Naive thymus-derived CD8-positive, alpha-beta T cell (primary cell): ENCODE results near the gene IL17B. TPM values are rescaled to one million over a fixed set of nuclear protein-coding genes. Genes with fewer than 3 reads are reported as not detected.
A peak's percentile ranks its signal among the peaks of the same experiment; 100 is the strongest.
"Not testable (repeated sequence)": the region's sequence is repeated elsewhere in the genome, so short reads cannot be mapped to it uniquely, and the experiment has no call there.

Experiments
- ATAC-seq, 2 donors: fragments of 150-1000 bp; cut with Tn5 transposase in 1 of 2; sonication (Bioruptor Pico), chemical (Tn5 transposase) in 1 of 2; 1 replicate in 1 of 2; 2 replicates in 1 of 2; pipeline ENCODE4 v1.10.0; 2021; ENCODE audit warnings: mild to moderate bottlenecking in 2 of 2, moderate library complexity in 2 of 2
- POLR2A ChIA-PET: fragments of 350-600 bp; sonication (Branson Sonifier 250); formaldehyde crosslinking; loops from one replicate; lab custom pipeline; 2021; ENCODE audit warnings: antibody characterized with exemption; lab: Charles Lee
- DNase-seq, 10 donors: peaks; one replicate each; pipeline versions ENCODE4 v3.0.0 to v3.0.0-alpha.2; 2020 to 2022
- H3K27ac Mint-ChIP-seq, 10 donors: one replicate each; pipeline ENCODE4 v1.8.0; 2020 to 2022; ENCODE audit warnings: mild to moderate bottlenecking in 10 of 10, mixed read lengths in 10 of 10, moderate library complexity in 4 of 10, inconsistent platforms in 1 of 10
- H3K27me3 Mint-ChIP-seq, 5 donors: one replicate each; pipeline ENCODE4 v1.8.0; 2021 to 2022; ENCODE audit warnings: mixed read lengths in 5 of 5
- H3K36me3 Mint-ChIP-seq, 3 donors: one replicate each; pipeline ENCODE4 v1.8.0; 2020 to 2022; ENCODE audit warnings: mixed read lengths in 3 of 3, mild to moderate bottlenecking in 2 of 3, inconsistent platforms in 1 of 3
- H3K4me1 Mint-ChIP-seq, 4 donors: one replicate each; pipeline ENCODE4 v1.8.0; 2021 to 2022; ENCODE audit warnings: mixed read lengths in 4 of 4
- H3K4me3 Mint-ChIP-seq, 10 donors: one replicate each; pipeline ENCODE4 v1.8.0; 2020 to 2022; ENCODE audit warnings: mild to moderate bottlenecking in 10 of 10, mixed read lengths in 10 of 10, moderate library complexity in 6 of 10, inconsistent platforms in 1 of 10
- H3K9me3 Mint-ChIP-seq, 9 donors: one replicate each; pipeline ENCODE4 v1.8.0; 2020 to 2022; ENCODE audit warnings: mixed read lengths in 9 of 9, mild to moderate bottlenecking in 3 of 9, inconsistent platforms in 1 of 9, moderate library complexity in 1 of 9
- polyA plus RNA-seq, 3 donors: library from polyadenylated mRNA; unstranded; fragments of 300-500 nt; fragmentation: Illumina TruSeq; gene quantifications; one replicate each; pipeline ENCODE4 v1.2.3, GENCODE V29; 2021
- total RNA-seq, 8 experiments: library from RNA in 2 of 8; stranded (reverse) in 2 of 8; gene quantifications; one replicate each; pipeline ENCODE4 v1.2.3 and lab custom pipeline; 2021 to 2026

Gene IL17B
- total and polyA plus RNA-seq, 5 experiments from 2014 or later, result not detected

DNA sequence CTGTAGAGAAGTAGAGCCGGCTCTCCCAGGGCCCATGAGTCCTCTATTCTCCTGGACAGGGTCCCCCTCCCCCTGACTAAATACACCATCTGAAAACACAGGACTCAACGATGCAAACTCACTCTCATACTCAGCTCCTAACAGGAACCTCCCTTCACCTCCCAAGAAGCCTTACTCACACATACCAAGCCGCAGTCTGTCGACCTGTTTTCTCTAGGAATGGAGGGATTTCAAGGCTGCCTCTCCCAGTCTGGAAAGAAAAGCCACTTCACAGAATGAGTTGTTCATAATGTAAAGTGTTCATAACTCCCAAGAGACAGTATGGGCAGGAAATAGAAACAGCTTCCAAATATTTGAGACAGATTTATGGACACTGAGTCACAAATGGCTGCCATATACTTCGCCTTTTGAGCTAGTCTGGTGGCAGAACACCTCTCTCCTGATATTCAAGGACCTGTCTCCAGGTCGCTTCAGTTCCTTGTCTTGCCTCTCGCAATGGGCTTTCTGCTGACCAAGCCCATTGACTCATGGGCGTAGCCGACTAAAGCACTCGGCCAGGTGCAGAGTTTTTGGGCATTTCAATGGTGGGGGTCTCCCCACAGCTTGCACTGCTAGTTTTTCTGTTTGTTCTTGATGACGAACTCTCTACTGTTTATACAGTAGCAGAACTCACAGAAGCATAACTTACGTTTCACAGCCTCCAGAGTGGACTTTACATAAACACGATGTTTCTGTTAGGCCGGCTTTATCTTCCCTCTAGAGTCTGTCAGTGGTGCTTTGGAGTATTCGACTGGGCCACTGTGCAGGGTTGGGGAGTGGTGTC, 25.0 kb upstream of the IL17B start:
- H3K27ac Mint-ChIP-seq, result peak overlapping the region in 1 of 10 donors; percentile 51
- POLR2A ChIA-PET, result no interaction called here
- H3K4me3 Mint-ChIP-seq, result no peak overlapping the region
- no peaks in the 10 kb centered on the region for H3K36me3 Mint-ChIP-seq
- ATAC-seq (no peak), DNase-seq (no peak)
- no peaks in the 10 kb centered on the region for H3K4me1 Mint-ChIP-seq
- H3K9me3 Mint-ChIP-seq, result no peaks in the 10 kb centered on the region
- H3K27me3 Mint-ChIP-seq, result peaks cover 0 to 5% (median 3%) of the 10 kb centered on the region in 5 donors

- Mint-ChIP-seq H3K27ac (no peak overlapping the region), H3K27me3 (peaks cover 0 to 7% (median 2%) of the 10 kb centered on the region in 5 donors)
- ATAC-seq, result no peak
Observed at GRCh38 chr5:149402291-149402690, 23.2 kb upstream of the IL17B start.

GRCh38 chr5:149401051-149401450, 22.0 kb upstream of the IL17B start:
- H3K36me3 Mint-ChIP-seq, result no peaks in the 10 kb centered on the region
- peaks cover 0 to 7% (median 2%) of the 10 kb centered on the region in 5 donors for H3K27me3 Mint-ChIP-seq
- ATAC-seq, result no peak
- no peak overlapping the region for H3K4me3 Mint-ChIP-seq
- H3K27ac Mint-ChIP-seq, result no peak overlapping the region
- POLR2A ChIA-PET, result no interaction called here
- H3K9me3 Mint-ChIP-seq, result no peaks in the 10 kb centered on the region
- no peak for DNase-seq
- H3K4me1 Mint-ChIP-seq, result no peaks in the 10 kb centered on the region

More at GRCh38 chr5:149402291-149402690, 23.2 kb upstream of the IL17B start:
- Mint-ChIP-seq H3K36me3 (no peaks in the 10 kb centered on the region), H3K4me3 (no peak overlapping the region), H3K4me1 (no peaks in the 10 kb centered on the region), H3K9me3 (no peaks in the 10 kb centered on the region)
- DNase-seq, result no peak
- POLR2A ChIA-PET, result no interaction called here

DNA sequence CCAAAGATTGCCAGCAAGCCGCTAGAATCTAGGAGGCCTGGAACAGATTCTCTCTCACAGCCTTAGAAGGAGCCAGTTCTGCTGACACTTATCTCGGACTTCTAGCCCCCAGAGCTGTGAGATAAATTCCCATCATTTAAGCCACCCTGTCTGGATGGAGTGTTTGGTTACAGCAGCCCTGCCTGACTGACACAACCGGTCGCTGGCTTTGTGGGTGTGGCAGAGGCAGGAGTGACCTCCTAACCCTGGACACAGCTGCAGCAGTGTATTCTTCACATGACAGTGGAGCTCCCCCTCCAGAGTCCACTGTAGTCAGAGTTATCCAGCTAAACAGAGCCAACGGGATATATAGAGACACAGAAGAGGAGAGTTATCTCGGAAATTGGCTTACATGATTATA, 21.2 kb upstream of the IL17B start:
- Mint-ChIP-seq H3K36me3 (no peaks in the 10 kb centered on the region), H3K4me1 (no peaks in the 10 kb centered on the region), H3K4me3 (no peak overlapping the region), H3K27ac (no peak overlapping the region), H3K27me3 (peaks cover 0 to 7% (median 2%) of the 10 kb centered on the region in 5 donors), H3K9me3 (no peaks in the 10 kb centered on the region)
- POLR2A ChIA-PET, result no interaction called here
- DNase-seq, result no peak
- no peak for ATAC-seq

DNA sequence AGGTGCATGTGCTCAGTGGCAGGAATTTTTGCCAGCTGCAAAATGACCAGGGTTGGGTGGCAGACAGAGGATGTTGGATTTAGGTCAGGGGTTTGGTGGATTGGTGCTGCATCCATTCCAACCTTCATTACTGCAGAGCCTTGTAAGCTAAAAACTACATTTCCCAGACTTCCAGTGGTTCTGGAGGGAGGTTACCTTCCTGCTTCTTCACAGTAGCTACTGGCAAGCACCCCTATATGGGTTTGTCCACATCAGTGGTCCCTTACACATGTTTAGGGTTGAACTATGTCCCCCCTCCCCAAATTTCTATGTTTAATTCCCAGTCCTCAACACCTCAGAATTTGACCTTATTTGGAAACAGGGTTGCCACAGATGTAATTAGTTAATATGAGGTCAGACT, 20.7 kb upstream of the IL17B start:
- POLR2A ChIA-PET, result no interaction called here
- Mint-ChIP-seq H3K4me3 (no peak overlapping the region), H3K36me3 (no peaks in the 10 kb centered on the region), H3K27me3 (peaks cover 0 to 7% (median 2%) of the 10 kb centered on the region in 5 donors), H3K4me1 (no peaks in the 10 kb centered on the region), H3K9me3 (no peaks in the 10 kb centered on the region), H3K27ac (no peak overlapping the region)
- ATAC-seq (no peak), DNase-seq (no peak)

- H3K4me3 Mint-ChIP-seq, POLR2A ChIA-PET, H3K9me3 Mint-ChIP-seq, H3K27me3 Mint-ChIP-seq, H3K36me3 Mint-ChIP-seq, H3K4me1 Mint-ChIP-seq, ATAC-seq, DNase-seq, H3K27ac Mint-ChIP-seq: not testable (repeated sequence)
Observed at GRCh38 chr5:149398747-149399266, 19.7 kb upstream of the IL17B start.

GRCh38 chr5:149397530-149397929, 18.4 kb upstream of the IL17B start:
- POLR2A ChIA-PET, result no interaction called here

GRCh38 chr5:149394996-149395395, 15.9 kb upstream of the IL17B start:
- H3K27me3 Mint-ChIP-seq, POLR2A ChIA-PET, DNase-seq, H3K4me3 Mint-ChIP-seq, H3K27ac Mint-ChIP-seq, H3K4me1 Mint-ChIP-seq, H3K9me3 Mint-ChIP-seq, H3K36me3 Mint-ChIP-seq, ATAC-seq: not testable (repeated sequence)

More at GRCh38 chr5:149397530-149397929, 18.4 kb upstream of the IL17B start:
- ATAC-seq (no peak), DNase-seq (no peak)
- Mint-ChIP-seq H3K4me1 (no peaks in the 10 kb centered on the region), H3K36me3 (no peaks in the 10 kb centered on the region), H3K27me3 (peaks cover 0 to 7% (median 2%) of the 10 kb centered on the region in 5 donors), H3K9me3 (no peaks in the 10 kb centered on the region), H3K27ac (no peak overlapping the region), H3K4me3 (no peak overlapping the region)

DNA sequence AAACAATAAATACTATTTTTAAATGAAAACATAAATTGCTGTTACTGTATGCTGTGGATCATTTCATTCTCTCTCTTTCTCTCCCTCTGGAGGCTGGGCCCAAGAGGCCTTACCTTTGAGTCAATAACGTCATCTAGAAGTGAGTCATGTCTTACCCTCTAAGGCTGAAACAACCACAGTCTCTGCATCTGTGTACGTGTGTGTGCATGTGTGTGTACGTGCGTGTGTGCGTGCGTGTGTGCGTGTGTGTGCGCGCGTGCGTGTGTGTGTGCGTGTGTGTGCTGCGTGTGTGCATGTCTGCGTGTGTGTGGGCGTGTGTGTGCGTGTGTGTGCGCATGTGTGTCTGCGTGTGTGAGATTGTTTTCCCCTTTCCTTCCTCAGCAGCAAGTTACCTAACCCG, 13.6 kb upstream of the IL17B start:
- POLR2A ChIA-PET, result no interaction called here

GRCh38 chr5:149391524-149391923, 12.4 kb upstream of the IL17B start:
- Mint-ChIP-seq H3K9me3 (no peaks in the 10 kb centered on the region), H3K4me3 (no peak overlapping the region), H3K4me1 (peaks cover 0 to 4% (median 0%) of the 10 kb centered on the region in 4 donors), H3K27ac (no peak overlapping the region), H3K27me3 (no peaks in the 10 kb centered on the region), H3K36me3 (no peaks in the 10 kb centered on the region)
- no peak for ATAC-seq
- DNase-seq, result no peak
- POLR2A ChIA-PET, result no interaction called here

More for the DNA sequence above, 13.6 kb upstream of the IL17B start:
- H3K9me3 Mint-ChIP-seq, result no peaks in the 10 kb centered on the region
- peaks cover 0 to 4% (median 0%) of the 10 kb centered on the region in 4 donors for H3K4me1 Mint-ChIP-seq
- DNase-seq (no peak), ATAC-seq (no peak)
- H3K27me3 Mint-ChIP-seq, result peaks cover 0 to 1% (median 0%) of the 10 kb centered on the region in 5 donors
- no peak overlapping the region for H3K27ac Mint-ChIP-seq
- no peak overlapping the region for H3K4me3 Mint-ChIP-seq
- H3K36me3 Mint-ChIP-seq, result no peaks in the 10 kb centered on the region

GRCh38 chr5:149391076-149391475, 12.0 kb upstream of the IL17B start:
- DNase-seq, H3K27ac Mint-ChIP-seq, H3K4me1 Mint-ChIP-seq, H3K9me3 Mint-ChIP-seq, ATAC-seq, H3K27me3 Mint-ChIP-seq, H3K4me3 Mint-ChIP-seq, H3K36me3 Mint-ChIP-seq, POLR2A ChIA-PET: not testable (repeated sequence)

- no peak overlapping the region for H3K27ac Mint-ChIP-seq
- POLR2A ChIA-PET, result interaction anchor here (0.7 kb wide), 1 partner anchor 45 kb away, joined by 3 read pairs; the partner anchor contains the start of gene GRPEL2
- no peak overlapping the region for H3K4me3 Mint-ChIP-seq
- H3K27me3 Mint-ChIP-seq, result no peaks in the 10 kb centered on the region
- no peaks in the 10 kb centered on the region for H3K9me3 Mint-ChIP-seq
- ATAC-seq, result no peak
- peaks cover 0 to 7% (median 0%) of the 10 kb centered on the region in 4 donors for H3K4me1 Mint-ChIP-seq
- DNase-seq, result no peak
- no peaks in the 10 kb centered on the region for H3K36me3 Mint-ChIP-seq
Observed at GRCh38 chr5:149389552-149390495, 10.7 kb upstream of the IL17B start.
